GM18868 (cell line): ENCODE data around the gene SCMH1.

ENCODE experiments used
- ATAC-seq: cut with Tn5 transposase; IDR thresholded peaks from one replicate; pipeline ENCODE4 v1.9.1; 2021; ENCODE audit warnings: mild to moderate bottlenecking, moderate library complexity; ENCODE audit not compliant: unreplicated experiment

Gene SCMH1

GRCh38 chr1:41101950-41102607 lies 140.0 kb downstream of the SCMH1 start:
- ATAC-seq: no peak

- ATAC-seq: no peak
Measured at GRCh38 chr1:41101076-41101475, 141.0 kb downstream of the SCMH1 start.

DNA sequence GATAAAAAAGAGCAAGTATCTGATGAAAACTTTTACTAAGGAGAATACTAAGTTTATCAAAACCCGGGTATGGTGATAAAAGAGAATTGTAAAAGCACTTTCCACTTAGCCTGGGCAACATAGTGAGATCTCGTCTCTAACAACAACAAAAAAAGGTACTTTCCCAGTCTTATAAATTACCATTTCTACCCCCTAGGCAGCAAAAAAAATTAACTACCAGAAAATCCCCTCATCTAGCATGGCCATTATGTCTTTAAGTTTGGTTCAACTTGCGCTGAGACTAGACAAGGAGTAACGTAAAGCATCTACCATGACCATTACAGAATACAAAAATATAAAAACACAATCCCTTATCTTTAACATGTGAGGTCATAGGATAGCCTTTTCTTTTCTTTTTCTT lies 141.9 kb downstream of the SCMH1 start:
- ATAC-seq: no peak

DNA sequence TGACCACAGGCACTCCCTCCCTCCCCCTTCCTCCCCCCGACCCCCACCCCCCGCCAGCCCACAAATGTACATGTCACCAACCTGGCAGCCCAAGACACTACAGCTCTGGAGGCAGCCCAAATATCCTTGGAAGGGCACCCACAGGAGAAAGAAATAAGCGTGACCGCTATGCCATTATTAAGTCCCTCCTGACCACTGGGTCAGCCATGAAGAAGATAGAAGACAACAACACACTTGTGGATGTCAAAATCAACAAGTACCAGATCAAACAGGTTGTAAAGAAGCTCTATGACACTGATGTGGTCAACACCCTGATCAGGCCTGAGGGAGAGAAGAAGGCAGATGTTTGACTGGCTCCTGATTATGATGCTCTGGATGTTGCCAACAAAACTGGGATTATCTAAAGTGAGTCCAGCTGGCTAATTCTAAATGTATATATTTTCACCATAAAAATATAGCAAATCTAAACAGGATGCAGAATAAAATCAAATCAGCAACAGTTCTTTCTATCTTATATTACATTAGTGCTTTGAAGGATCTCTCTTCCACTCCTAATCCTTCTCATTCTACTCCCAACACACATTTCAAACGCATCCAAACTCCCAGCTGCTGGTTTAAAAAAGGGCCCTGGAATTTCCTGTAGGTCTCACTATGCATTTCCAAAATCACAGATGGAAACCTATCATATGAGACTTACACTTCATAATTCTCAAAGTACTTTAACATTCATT lies 143.2 kb downstream of the SCMH1 start:
- no peak for ATAC-seq

DNA sequence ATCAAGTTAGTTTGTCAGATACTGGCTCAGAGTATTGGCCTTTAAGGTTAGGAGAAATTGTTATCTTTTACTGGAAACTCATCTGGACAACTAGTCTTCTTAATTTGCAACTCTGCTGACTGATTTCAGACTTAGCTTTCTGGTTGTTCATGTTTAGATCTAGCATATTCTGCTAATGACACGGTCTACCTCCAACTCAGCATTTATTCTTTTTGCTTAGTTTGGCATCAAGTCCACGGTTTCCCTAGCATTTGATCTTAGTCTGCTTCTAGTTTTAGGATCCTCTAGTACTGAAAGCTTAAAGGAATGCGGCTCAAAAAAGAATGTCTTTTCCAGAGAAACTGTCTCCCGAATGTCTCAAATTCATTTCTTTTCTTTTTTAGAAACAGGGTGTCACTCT lies 145.0 kb downstream of the SCMH1 start:
- ATAC-seq: no peak

DNA sequence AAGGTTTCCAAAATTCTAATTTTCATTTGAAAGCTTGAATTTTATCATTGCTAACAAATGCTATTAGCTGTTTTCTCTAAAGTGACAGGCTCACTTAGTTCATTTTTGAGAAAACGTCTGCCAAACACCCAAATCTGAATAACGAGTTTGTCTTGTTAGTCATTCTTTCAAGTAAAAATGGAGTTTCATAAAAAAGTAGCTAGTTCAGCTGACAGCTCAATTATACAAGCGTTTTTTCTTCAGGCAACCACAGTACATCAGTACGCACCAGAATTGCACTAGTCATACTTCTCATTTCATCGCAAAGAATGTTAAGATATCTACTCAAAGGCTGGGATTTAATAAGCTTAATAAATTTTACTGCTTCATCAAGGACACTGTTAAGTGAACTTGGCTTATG lies 148.3 kb downstream of the SCMH1 start:
- ATAC-seq: no peak

GRCh38 chr1:41086921-41087320 lies 155.2 kb downstream of the SCMH1 start:
- ATAC-seq: no peak

- no peak for ATAC-seq
Measured at GRCh38 chr1:41078616-41079015, 163.5 kb downstream of the SCMH1 start.

GRCh38 chr1:41078193-41078592 lies 163.9 kb downstream of the SCMH1 start:
- ATAC-seq: no peak

GRCh38 chr1:41073971-41074370 lies 168.1 kb downstream of the SCMH1 start:
- ATAC-seq: no peak

DNA sequence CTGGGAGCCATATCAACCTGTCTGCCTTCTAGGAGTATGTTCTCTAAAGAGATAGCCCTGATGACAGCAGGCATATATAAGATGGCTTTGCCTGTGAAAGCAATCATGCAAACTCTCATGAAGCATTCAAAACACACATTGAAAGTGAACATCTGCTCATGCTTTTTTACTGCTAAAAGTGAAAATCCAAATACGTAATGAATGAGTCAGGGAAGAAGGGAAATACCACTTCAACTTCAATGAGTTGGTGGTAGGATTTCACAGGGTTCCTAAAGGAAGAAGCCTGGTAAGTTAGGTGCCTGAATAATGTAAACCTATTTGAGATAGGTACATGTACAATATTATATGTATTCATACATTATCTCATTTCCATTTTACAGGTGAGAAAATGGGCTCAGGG lies 170.1 kb downstream of the SCMH1 start:
- no peak for ATAC-seq

DNA sequence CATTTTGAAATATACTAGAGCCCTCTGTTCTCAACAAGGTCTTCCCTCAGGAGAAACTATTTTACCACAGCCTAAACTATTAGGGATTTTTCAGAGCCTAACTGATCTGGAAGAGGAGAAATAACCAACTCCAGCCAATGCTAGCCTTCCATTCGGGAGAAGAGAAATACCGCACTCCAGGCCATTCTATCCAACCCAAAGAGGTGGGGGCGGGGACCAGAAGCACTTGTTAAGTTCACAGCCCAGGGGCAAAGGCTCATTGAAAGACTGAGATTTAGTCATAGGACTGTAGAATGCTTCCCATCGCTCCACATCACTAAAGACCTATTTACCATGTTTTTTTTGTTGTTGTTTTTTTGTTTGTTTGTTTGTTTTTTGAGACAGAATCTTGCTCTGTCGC lies 185.2 kb downstream of the SCMH1 start:
- no peak for ATAC-seq

GRCh38 chr1:41053316-41053715 lies 188.8 kb downstream of the SCMH1 start:
- ATAC-seq: no peak

DNA sequence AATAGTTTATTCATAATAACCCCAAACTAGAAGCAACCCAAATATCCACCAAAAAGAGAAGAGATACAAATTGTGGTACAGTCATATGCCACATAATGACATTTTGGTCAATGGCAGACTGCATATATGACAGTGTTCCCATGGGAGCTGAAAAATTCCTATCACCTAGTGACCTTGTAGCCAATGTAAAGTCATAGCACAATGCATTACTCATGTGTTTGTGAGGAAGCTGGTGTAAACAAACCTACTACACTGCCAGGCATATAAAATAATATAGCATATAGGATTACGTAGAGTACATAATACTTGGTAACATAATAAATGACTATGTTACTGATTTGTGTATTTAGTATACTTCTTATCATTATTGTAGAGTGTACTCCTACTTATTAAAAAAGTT lies 191.1 kb downstream of the SCMH1 start:
- ATAC-seq: no peak

DNA sequence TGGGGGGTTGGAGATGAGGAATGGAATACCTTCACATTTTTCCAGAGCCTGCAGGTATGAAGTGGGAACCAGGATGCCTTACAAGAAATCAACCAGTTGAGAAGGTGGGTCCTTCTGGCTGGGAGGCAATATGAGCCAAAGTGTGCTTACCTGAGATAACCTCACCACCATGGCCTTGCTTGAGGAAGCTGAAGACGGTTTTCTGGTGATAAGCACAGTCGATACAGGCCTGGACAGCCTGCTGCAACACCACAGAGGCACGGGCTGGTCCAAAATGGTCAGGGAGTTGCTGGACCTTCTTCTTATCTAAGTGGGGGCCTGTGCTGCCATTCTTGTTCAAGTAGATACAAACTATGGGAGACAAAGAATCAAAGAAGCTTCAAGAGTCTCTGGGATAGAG lies 193.6 kb downstream of the SCMH1 start:
- no peak for ATAC-seq

DNA sequence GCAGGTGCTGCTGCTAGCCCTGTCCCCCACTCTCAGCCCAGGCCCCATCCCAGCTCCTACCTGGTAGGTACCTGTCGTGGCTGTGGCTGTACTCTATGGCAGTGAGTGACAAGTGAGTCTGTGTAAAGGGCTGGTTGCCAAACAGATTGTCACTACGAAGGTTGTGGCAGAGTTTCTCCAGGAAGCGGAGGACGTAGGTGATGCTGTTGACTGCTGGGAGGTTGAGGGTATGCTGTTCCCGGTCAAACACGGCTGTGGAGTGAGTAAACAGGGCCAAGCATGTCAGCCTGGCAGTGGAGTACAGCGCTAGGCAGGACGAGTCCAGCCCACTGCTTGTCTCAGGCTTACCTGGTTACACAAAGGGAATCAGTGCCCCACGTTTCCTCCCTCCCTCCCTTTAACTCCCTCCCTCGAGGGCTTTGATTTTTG lies 195.7 kb downstream of the SCMH1 start:
- ATAC-seq: no peak

- no peak for ATAC-seq
Measured at GRCh38 chr1:41045740-41046139, 196.4 kb downstream of the SCMH1 start.

DNA sequence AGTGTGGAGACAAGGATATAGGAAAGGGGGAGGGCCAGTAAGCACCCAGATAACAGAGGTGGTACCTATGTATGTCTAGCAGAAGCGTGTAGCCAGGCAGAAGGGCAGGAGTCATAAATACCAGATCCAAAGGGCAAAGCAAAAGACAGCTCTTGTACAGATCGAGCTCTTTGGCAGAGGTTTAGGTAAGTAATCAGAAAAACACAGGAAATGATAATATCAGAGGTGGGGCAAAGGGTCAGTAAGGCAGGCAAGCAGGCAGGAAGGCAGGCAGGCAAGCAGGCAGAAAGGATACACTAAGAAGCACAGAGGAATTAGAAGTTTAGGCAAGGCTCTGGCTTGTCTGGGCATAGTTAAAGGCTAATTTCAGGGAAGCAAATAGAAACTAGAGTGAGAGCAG lies 197.9 kb downstream of the SCMH1 start:
- no peak for ATAC-seq

DNA sequence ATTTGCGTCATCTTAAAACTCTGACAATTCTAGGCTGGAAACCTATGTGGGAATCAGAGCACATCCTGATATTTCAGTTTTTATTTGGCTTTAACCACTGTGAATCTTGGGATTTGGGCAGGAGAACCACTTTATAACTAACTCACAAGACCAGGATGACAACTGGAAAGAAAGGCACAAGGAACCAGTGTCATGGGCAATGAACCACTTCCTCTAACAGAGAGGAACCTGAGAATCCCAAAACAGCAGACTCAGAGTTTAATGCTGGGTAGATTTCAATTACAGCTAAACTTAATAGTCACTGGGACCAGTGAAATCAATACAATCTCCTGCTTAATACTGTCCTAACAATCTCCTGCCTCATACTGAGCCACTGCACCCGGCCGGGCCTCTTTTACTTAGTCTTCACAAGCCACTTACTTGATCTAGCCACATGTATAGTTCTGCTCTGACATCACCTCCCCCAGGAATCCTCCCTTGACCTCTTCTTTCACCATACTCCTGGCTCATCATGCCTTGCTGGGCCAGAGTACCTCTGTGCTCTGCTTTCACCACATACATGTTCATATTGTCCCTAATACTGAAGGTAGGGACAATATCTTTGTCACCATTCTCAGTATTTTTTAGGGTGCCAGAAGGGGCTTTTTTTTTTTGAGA lies 200.4 kb downstream of the SCMH1 start:
- ATAC-seq: no peak

DNA sequence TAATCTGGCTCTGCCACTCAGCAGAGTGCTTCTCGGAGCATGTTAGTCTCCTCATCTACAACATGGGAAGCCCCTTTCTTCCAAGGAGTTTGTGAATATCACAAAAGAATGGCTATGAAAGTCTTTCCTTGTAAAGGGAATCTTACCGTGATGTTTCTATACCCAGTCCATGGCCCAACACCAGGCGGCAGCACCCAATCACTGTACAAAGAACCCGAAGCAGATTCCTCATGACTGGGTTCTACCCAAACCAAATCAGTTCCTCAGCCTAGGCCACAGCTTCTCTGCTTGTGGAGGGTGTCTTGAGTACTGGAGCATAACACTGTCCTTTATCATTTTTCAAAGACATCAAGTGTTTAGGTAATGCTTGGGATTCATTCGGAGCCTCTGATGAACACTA lies 204.0 kb downstream of the SCMH1 start:
- ATAC-seq: no peak

DNA sequence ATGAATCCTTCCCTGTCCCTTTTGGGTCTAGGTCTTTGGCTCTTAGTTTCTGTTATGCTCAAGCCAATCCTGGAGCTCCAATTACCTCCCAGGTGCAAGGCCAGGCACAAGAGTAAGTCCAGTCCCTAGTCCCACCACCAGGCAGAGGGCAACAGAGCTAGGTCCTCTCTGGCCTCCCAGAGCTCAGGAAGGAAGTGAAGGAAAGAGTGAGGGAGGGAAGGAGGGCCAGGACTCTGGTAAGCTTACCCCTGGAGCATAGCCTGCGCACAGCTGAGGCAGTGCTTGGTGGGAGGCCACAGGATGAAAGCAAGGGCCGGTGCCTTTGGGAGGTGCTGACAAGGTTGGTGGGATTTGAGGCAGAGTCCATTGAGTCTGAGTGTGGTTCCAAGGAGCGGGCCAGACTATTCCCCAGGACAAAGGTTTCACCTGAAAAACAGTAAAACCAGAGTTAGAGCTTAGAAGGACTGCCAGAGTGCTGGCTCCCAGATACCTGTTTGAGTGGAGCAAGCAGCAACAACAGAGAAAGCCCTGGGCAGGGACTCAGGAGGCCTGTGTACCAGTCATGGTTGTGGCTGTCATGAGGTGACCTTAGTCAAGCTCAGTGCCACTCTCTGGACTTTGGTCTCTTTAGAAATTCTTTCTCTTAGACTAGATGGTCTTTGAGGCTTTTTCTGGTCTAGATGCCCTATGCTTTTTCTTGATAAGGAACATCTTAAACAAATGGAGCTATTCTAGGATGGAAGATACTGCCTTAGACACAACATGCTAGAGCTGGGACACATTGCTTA lies 204.8 kb downstream of the SCMH1 start:
- ATAC-seq: no peak
